Measurements from ENCODE around the gene CRYZL1.

The CRYZL1 gene

GRCh38 chr21:33541105-33541711, 100.3 kb downstream of the CRYZL1 start:
- DNase-seq (ENCODE audit: low spot score): no peak

DNA sequence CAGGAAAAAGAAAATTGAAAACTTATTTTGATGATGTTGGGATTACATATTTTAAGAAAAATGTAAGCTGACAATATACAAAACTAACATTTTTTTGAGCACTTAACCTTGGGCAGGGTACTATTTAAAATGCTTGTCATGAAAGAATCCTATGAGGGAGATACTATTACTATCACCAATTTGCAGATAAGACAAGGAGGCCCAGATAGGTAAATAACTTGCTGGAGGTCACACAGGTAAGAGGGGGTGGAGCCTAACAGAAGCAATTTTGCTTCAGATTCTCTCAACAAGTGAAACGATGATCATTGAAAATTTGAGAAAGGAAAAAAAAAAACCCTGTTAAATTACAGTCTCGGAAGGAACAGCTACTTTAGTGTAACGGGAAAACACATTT, 100.8 kb downstream of the CRYZL1 start:
- no peak for DNase-seq (ENCODE audit: low spot score)

DNA sequence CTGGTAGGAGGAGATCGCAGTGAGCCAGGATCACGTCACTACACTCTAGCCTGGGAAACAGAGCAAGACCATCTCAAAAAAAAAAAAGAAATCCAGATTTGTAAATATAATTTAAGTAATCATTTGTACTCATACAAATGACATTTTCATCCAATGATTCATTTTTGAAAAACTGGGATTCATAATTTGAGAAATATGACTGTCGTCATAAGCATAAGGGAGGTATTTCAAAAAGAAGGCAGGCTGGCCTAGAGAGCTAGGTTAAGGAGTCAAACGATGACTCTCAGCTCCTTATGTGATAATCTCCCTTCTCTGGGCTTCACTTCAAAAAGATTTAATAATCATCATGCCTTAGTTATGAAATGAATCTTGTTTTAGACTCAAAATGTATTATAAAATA, 101.9 kb downstream of the CRYZL1 start:
- no peak for DNase-seq (ENCODE audit: low spot score)
